Small intestine (tissue), 16 donors: ENCODE results near the gene RNF141. TPM values are rescaled to one million over a fixed set of nuclear protein-coding genes. Genes with fewer than 3 reads are reported as not detected.

Source experiments
- DNase-seq, 2 donors: peaks; one replicate each; pipeline versions ENCODE4 v3.0.0 to v3.0.0-alpha.2; 2013
- FAIRE-seq: peaks from 2 replicates; lab custom pipeline; 2012; peaks lifted over from hg19 to GRCh38; lab: Jason Lieb, UNC
- H3K27ac ChIP-seq, 3 donors: one replicate each; pipeline ENCODE4 v1.5.1; 2013; ENCODE audit warnings: low read length in 2 of 3, mild to moderate bottlenecking in 2 of 3, control low read depth in 1 of 3, inconsistent platforms in 1 of 3, low read depth in 1 of 3, moderate library complexity in 1 of 3
- H3K27me3 ChIP-seq, 3 donors: one replicate each; pipeline ENCODE4 v1.6.1; 2013; ENCODE audit warnings: low read length in 3 of 3, inconsistent platforms in 1 of 3; ENCODE audit not compliant: control insufficient read depth in 3 of 3, insufficient read depth in 3 of 3
- H3K36me3 ChIP-seq, 3 donors: one replicate each; pipeline ENCODE4 v1.6.1; 2013; ENCODE audit warnings: low read length in 3 of 3, inconsistent platforms in 1 of 3, low read depth in 1 of 3, mild to moderate bottlenecking in 1 of 3, moderate library complexity in 1 of 3; ENCODE audit not compliant: control insufficient read depth in 3 of 3, insufficient read depth in 2 of 3
- H3K4me1 ChIP-seq, 3 donors: one replicate each; pipeline ENCODE4 v1.6.1; 2013; ENCODE audit warnings: low read length in 2 of 3, inconsistent platforms in 1 of 3, low read depth in 1 of 3, mild to moderate bottlenecking in 1 of 3, moderate library complexity in 1 of 3; ENCODE audit not compliant: control insufficient read depth in 3 of 3, insufficient read depth in 2 of 3
- H3K4me3 ChIP-seq, 3 donors: one replicate each; pipeline ENCODE4 v1.5.1; 2013; ENCODE audit warnings: low read length in 3 of 3, control low read depth in 1 of 3, inconsistent platforms in 1 of 3, low read depth in 1 of 3, mild to moderate bottlenecking in 1 of 3, moderate library complexity in 1 of 3
- H3K9me3 ChIP-seq, 2 donors: one replicate each; pipeline ENCODE4 v1.6.1; 2013; ENCODE audit warnings: low read depth in 1 of 2, low read length in 1 of 2; ENCODE audit not compliant: control insufficient read depth in 2 of 2, insufficient read depth in 1 of 2
- WGBS, 3 donors: extraction: QIAGEN DNeasy Blood & Tissue Kit; methylation state at CpG; one replicate each; pipeline ENCODE4 v1.1.7; 2013; 5-methylcytosine and 5-hydroxymethylcytosine counted together
- long read RNA-seq, 10 donors: transcript quantifications; one replicate each; lab custom pipeline, GENCODE V29; 2026
- polyA plus RNA-seq, 4 donors: library from polyadenylated mRNA; stranded (reverse) in 3 of 4; unstranded in 1 of 4; fragments of 200-250 nt in 3 of 4; fragments of 120-200 nt in 1 of 4; gene quantifications; one replicate each; pipeline versions ENCODE4 v1.2.1 to v1.2.3, GENCODE V29; 2013
- donor health status: healthy with polysubstance abuse.
- donor health status: control.
- donor health status: control.
- donor health status: Bipolar disorder and iron deficiency.
- donor health status: healthy.

Gene RNF141
- 10 to 100 TPM; 13.2 to 35.6 (median 20.0) TPM for polyA plus RNA-seq
- long read RNA-seq, donor 1, full-length matches to known transcripts = 73 of 73 reads
- long read RNA-seq, donor 1, partial matches to known transcripts = 0 of 73 reads
- long read RNA-seq, donor 1, other reads (novel, unspliced or antisense) = 0 of 73 reads
- long read RNA-seq, donor 2, full-length matches to known transcripts = 15 of 15 reads
- long read RNA-seq, donor 2, partial matches to known transcripts = 0 of 15 reads
- long read RNA-seq, donor 2, other reads (novel, unspliced or antisense) = 0 of 15 reads
- long read RNA-seq, donor 3, full-length matches to known transcripts = 37 of 37 reads
- long read RNA-seq, donor 3, partial matches to known transcripts = 0 of 37 reads
- long read RNA-seq, donor 3, other reads (novel, unspliced or antisense) = 0 of 37 reads
- long read RNA-seq, donor 4 = 0 reads
- long read RNA-seq, donor 5, full-length matches to known transcripts = 4 of 4 reads
- long read RNA-seq, donor 5, partial matches to known transcripts = 0 of 4 reads
- long read RNA-seq, donor 5, other reads (novel, unspliced or antisense) = 0 of 4 reads
- long read RNA-seq, donor 6, full-length matches to known transcripts = 16 of 16 reads
- long read RNA-seq, donor 6, partial matches to known transcripts = 0 of 16 reads
- long read RNA-seq, donor 6, other reads (novel, unspliced or antisense) = 0 of 16 reads
- long read RNA-seq, donor 7 = 0 reads
- long read RNA-seq, donor 8, full-length matches to known transcripts = 2 of 2 reads
- long read RNA-seq, donor 8, partial matches to known transcripts = 0 of 2 reads
- long read RNA-seq, donor 8, other reads (novel, unspliced or antisense) = 0 of 2 reads
- long read RNA-seq, donor 9, full-length matches to known transcripts = 8 of 8 reads
- long read RNA-seq, donor 9, partial matches to known transcripts = 0 of 8 reads
- long read RNA-seq, donor 9, other reads (novel, unspliced or antisense) = 0 of 8 reads
- long read RNA-seq, donor 10, full-length matches to known transcripts = 31 of 31 reads
- long read RNA-seq, donor 10, partial matches to known transcripts = 0 of 31 reads
- long read RNA-seq, donor 10, other reads (novel, unspliced or antisense) = 0 of 31 reads

GRCh38 chr11:10540915-10541560, at the start of gene RNF141:
TSS of gene RNF141 (minus strand) at chr11:10541187. CDS start at chr11:10534158, 7,029 bp downstream.
- FAIRE-seq = no peak
- peak within 1 kb of the TSS; percentile 71 to 94 (median 82) for H3K4me3 ChIP-seq
- H3K4me1 ChIP-seq = peaks cover 0 to 7% (median 3%) of the 10 kb centered on the region in 3 donors
- peak; percentile 91 to 98 for DNase-seq
- peak within 1 kb of the TSS; percentile 94 to 96 (median 95) for H3K27ac ChIP-seq
- 0 to 1% (median 1%) methylated on average over 50 to 54 of the region's 54 CpGs for WGBS, 3 donors
- no peaks in the 10 kb centered on the region for H3K36me3 ChIP-seq
- peaks cover 0 to 9% of the 10 kb centered on the region in 2 donors for H3K9me3 ChIP-seq
- H3K27me3 ChIP-seq = no peaks in the 10 kb centered on the region

- Histone ChIP-seq H3K27ac (peak overlapping the region in 1 of 3 donors; percentile 34), H3K36me3 (peaks cover 0 to 3% (median 0%) of the 10 kb centered on the region in 3 donors), H3K4me1 (no peaks in the 10 kb centered on the region), H3K4me3 (no peak overlapping the region), H3K27me3 (peaks cover 0 to 3% (median 0%) of the 10 kb centered on the region in 3 donors), H3K9me3 (no peaks in the 10 kb centered on the region)
- DNase-seq (no peak), FAIRE-seq (no peak)
- WGBS, 3 donors = 46 to 74% (median 50%) methylated on average over 2 of the region's 2 CpGs
These were observed 49.4 kb upstream of the RNF141 start for GRCh38 chr11:10590218-10590915.

- H3K4me3 ChIP-seq = no peak overlapping the region
- peaks cover 0 to 3% (median 0%) of the 10 kb centered on the region in 3 donors for H3K36me3 ChIP-seq
- 71 to 86% (median 82%) methylated on average over 2 of the region's 2 CpGs for WGBS, 3 donors
- H3K9me3 ChIP-seq = no peaks in the 10 kb centered on the region
- no peaks in the 10 kb centered on the region for H3K4me1 ChIP-seq
- peaks cover 0 to 3% (median 0%) of the 10 kb centered on the region in 3 donors for H3K27me3 ChIP-seq
- FAIRE-seq = no peak
- DNase-seq = no peak
- no peak overlapping the region for H3K27ac ChIP-seq
These were observed 47.9 kb upstream of the RNF141 start for GRCh38 chr11:10588904-10589303.

- H3K36me3 ChIP-seq = no peaks in the 10 kb centered on the region
- DNase-seq (no peak), FAIRE-seq (no peak)
- no peak overlapping the region for H3K4me3 ChIP-seq
- no peaks in the 10 kb centered on the region for H3K9me3 ChIP-seq
- H3K27ac ChIP-seq = no peak overlapping the region
- peaks cover 0 to under 1% (median 0%) of the 10 kb centered on the region in 3 donors for H3K27me3 ChIP-seq
- no peaks in the 10 kb centered on the region for H3K4me1 ChIP-seq
- 62 to 79% (median 71%) methylated on average over 3 of the region's 3 CpGs for WGBS, 3 donors
These were observed 47.0 kb upstream of the RNF141 start for GRCh38 chr11:10587995-10588394.

GRCh38 chr11:10587388-10587787, 46.4 kb upstream of the RNF141 start:
- DNase-seq (no peak), FAIRE-seq (no peak)
- H3K4me1 ChIP-seq = no peaks in the 10 kb centered on the region
- no peak overlapping the region for H3K4me3 ChIP-seq
- H3K27me3 ChIP-seq = peaks cover 0 to 2% (median 0%) of the 10 kb centered on the region in 3 donors
- H3K9me3 ChIP-seq = no peaks in the 10 kb centered on the region
- 90 to 94% (median 92%) methylated on average over 7 of the region's 7 CpGs for WGBS, 3 donors
- no peak overlapping the region for H3K27ac ChIP-seq
- H3K36me3 ChIP-seq = no peaks in the 10 kb centered on the region

GRCh38 chr11:10584071-10584501, 43.1 kb upstream of the RNF141 start:
- DNase-seq (peak in 1 of 2 donors; percentile 6), FAIRE-seq (no peak)
- peak overlapping the region in 1 of 3 donors; percentile 36 for H3K27ac ChIP-seq
- no peaks in the 10 kb centered on the region for H3K4me1 ChIP-seq
- no peaks in the 10 kb centered on the region for H3K9me3 ChIP-seq
- peaks cover 0 to 2% (median 0%) of the 10 kb centered on the region in 3 donors for H3K27me3 ChIP-seq
- peaks cover 0 to 8% (median 0%) of the 10 kb centered on the region in 3 donors for H3K36me3 ChIP-seq
- WGBS, 3 donors = 29 to 56% (median 46%) methylated on average over 3 of the region's 3 CpGs
- no peak overlapping the region for H3K4me3 ChIP-seq

GRCh38 chr11:10581481-10582019, 40.6 kb upstream of the RNF141 start:
- H3K36me3 ChIP-seq = peaks cover 0 to 8% (median 0%) of the 10 kb centered on the region in 3 donors
- WGBS, 3 donors = 69 to 77% (median 70%) methylated on average over 4 of the region's 4 CpGs
- no peak overlapping the region for H3K4me3 ChIP-seq
- DNase-seq = no peak
- FAIRE-seq = no peak
- H3K27me3 ChIP-seq = peaks cover 0 to 2% (median 0%) of the 10 kb centered on the region in 3 donors
- peak overlapping the region in 1 of 3 donors; percentile 57 for H3K27ac ChIP-seq
- H3K9me3 ChIP-seq = no peaks in the 10 kb centered on the region
- H3K4me1 ChIP-seq = no peaks in the 10 kb centered on the region
